OCI-M2 (cell line): Measurements from ENCODE around the gene GABRD.

ENCODE experiments used
- DNase-seq: peaks from one replicate; lab custom pipeline; 2025; ENCODE audit not compliant: unreplicated experiment; lab: John Stamatoyannopoulos, UW

Gene GABRD

GRCh38 chr1:2033165-2033564 is 14.0 kb downstream of the GABRD start:
- DNase-seq: no peak

- no peak for DNase-seq
These were observed 17.1 kb downstream of the GABRD start for GRCh38 chr1:2036287-2036686.

GRCh38 chr1:2037314-2037979 is 18.3 kb downstream of the GABRD start:
- DNase-seq: no peak

GRCh38 chr1:2038229-2038628 is 19.1 kb downstream of the GABRD start:
- no peak for DNase-seq

- DNase-seq: no peak
These were observed 20.1 kb downstream of the GABRD start for GRCh38 chr1:2039251-2039650.

- DNase-seq: no peak
These were observed 22.2 kb downstream of the GABRD start for GRCh38 chr1:2041305-2041704.

GRCh38 chr1:2041887-2042286 is 22.7 kb downstream of the GABRD start:
- no peak for DNase-seq

- no peak for DNase-seq
These were observed 24.0 kb downstream of the GABRD start for GRCh38 chr1:2042830-2043773.

- DNase-seq: no peak
These were observed 24.7 kb downstream of the GABRD start for GRCh38 chr1:2043886-2044285.

- DNase-seq: no peak
These were observed 25.6 kb downstream of the GABRD start for GRCh38 chr1:2044510-2045319.

- DNase-seq: no peak
These were observed 26.5 kb downstream of the GABRD start for GRCh38 chr1:2045468-2046173.

GRCh38 chr1:2046174-2046917 is 27.2 kb downstream of the GABRD start:
- no peak for DNase-seq

- DNase-seq: no peak
These were observed 28.0 kb downstream of the GABRD start for GRCh38 chr1:2046953-2047748.

GRCh38 chr1:2047749-2048729 is 28.9 kb downstream of the GABRD start:
- DNase-seq: no peak

GRCh38 chr1:2049225-2049717 is 30.1 kb downstream of the GABRD start:
- DNase-seq: no peak

- DNase-seq: no peak
These were observed 30.7 kb downstream of the GABRD start, which contains the start of gene PRKCZ for GRCh38 chr1:2049718-2050431. Gene PRKCZ (plus strand): TSS chr1:2050411. CDS start chr1:2050631, 220 bp downstream.

GRCh38 chr1:2050461-2050792 is 31.3 kb downstream of the GABRD start:
- no peak for DNase-seq
